HG03066 (cell line): ENCODE measurements around the gene P4HA1.

Experiments
- ATAC-seq: cut with Tn5 transposase; IDR thresholded peaks from one replicate; pipeline ENCODE4 v1.9.1; 2021; ENCODE audit warnings: low read depth; ENCODE audit not compliant: unreplicated experiment

P4HA1 gene

GRCh38 chr10:73095481-73096021, 1.1 kb downstream of the P4HA1 start:
- ATAC-seq, result peak; percentile 3

GRCh38 chr10:73094986-73095480, 1.6 kb downstream of the P4HA1 start:
- ATAC-seq, result no peak

GRCh38 chr10:73093922-73094850, 2.5 kb downstream of the P4HA1 start:
- ATAC-seq, result no peak

GRCh38 chr10:73092830-73093229, 3.8 kb downstream of the P4HA1 start:
- ATAC-seq, result no peak

GRCh38 chr10:73088304-73088703, 8.4 kb downstream of the P4HA1 start:
- no peak for ATAC-seq

GRCh38 chr10:73086816-73087215, 9.8 kb downstream of the P4HA1 start:
- no peak for ATAC-seq

GRCh38 chr10:73084209-73084608, 12.5 kb downstream of the P4HA1 start:
- ATAC-seq, result no peak

- ATAC-seq, result no peak
These were observed 13.4 kb downstream of the P4HA1 start for GRCh38 chr10:73083221-73083620.

GRCh38 chr10:73079779-73080541, 16.7 kb downstream of the P4HA1 start:
- ATAC-seq, result peak; percentile 80

GRCh38 chr10:73076360-73077183, 20.1 kb downstream of the P4HA1 start:
- ATAC-seq, result no peak

GRCh38 chr10:73075829-73076228, 20.8 kb downstream of the P4HA1 start:
- no peak for ATAC-seq

GRCh38 chr10:73073627-73074026, 23.0 kb downstream of the P4HA1 start:
- no peak for ATAC-seq

- ATAC-seq, result no peak
These were observed 31.2 kb downstream of the P4HA1 start for GRCh38 chr10:73065441-73065840.

GRCh38 chr10:73061743-73062142, 34.9 kb downstream of the P4HA1 start:
- no peak for ATAC-seq

- ATAC-seq, result no peak
These were observed 35.7 kb downstream of the P4HA1 start for GRCh38 chr10:73060738-73061635.

GRCh38 chr10:73060173-73060572, 36.5 kb downstream of the P4HA1 start:
- no peak for ATAC-seq

GRCh38 chr10:73058057-73058591, 38.5 kb downstream of the P4HA1 start:
- no peak for ATAC-seq

GRCh38 chr10:73054286-73054685, 42.4 kb downstream of the P4HA1 start:
- ATAC-seq, result peak; percentile 91

- ATAC-seq, result no peak
These were observed 43.4 kb downstream of the P4HA1 start for GRCh38 chr10:73053275-73053674.
